ENCODE results near the gene SIX1. TPM values are rescaled to one million over a fixed set of nuclear protein-coding genes. Genes with fewer than 3 reads are reported as not detected.

SIX1 gene
- total and polyA plus RNA-seq, 2 of the 13 experiments (the other 11 are each of a cell fraction or from before 2014, with no cell fraction given) = 1.7 to 6.5 TPM

DNA sequence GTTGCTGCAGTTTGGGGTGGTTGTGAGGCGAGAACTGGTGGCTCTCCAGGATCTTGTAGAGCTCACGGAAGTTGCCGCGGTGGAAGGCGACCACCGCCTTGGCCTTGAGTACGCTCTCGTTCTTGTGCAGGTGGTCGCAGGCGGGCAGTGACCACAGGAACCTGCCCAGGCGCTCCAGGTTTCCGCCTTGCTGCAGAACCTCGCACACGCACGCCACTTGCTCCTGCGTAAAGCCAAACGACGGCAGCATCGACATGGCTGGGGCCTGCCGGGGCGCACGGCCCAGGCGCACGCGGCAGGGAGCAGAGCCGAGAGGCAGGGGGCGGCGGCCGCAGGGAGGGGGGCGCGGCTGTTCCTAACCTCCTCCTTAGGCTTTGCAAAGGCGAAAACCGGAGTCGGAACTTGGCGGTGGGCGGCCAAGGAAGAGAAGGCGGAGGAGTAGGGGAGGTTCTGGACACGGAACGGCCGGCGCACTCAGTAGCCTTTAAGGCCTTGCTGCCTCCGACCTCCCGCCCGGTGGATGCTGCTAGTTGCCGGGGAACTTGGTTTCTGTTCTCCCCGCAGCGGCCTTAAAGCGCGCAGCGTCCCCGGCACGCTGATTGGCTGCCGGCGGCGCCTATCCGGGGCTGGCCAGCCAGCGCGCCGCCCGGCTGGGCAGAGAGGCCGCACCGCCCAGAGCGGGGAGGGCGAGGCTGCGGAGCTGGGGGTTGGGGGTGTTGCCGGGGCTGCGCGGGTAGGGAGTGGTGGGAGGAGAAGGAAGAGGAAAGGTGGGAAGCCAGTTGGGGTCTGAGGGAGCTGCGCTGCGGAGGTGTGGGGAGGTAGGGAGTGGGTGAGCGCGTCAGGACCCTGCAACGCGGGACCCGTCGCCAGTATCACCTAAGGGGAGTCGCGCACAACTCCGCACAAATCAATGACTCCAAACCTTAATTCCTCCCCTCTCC lies at the start of gene SIX1 (continued):
- TF ChIP-seq ONECUT2 (CRISPR knock-in tag; IDR thresholded peaks at IDR 0.05) = 0 out of 2 replicates have a peak, but pooled peaks have one; percentile 10
- TF ChIP-seq, protein P1, sequence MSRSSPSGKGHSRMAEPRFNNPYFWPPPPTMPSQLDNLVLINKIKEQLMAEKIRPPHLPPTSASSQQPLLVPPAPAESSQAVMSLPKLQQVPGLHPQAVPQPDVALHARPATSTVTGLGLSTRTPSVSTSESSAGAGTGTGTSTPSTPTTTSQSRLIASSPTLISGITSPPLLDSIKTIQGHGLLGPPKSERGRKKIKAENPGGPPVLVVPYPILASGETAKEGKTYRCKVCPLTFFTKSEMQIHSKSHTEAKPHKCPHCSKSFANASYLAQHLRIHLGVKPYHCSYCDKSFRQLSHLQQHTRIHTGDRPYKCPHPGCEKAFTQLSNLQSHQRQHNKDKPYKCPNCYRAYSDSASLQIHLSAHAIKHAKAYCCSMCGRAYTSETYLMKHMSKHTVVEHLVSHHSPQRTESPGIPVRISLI (CRISPR knock-in tag; IDR thresholded peaks at IDR 0.05; ENCODE audit: borderline replicate concordance) = peak; percentile 23; the same call in 1 of the 2 replicates
- TF ChIP-seq ZNF713 (CRISPR knock-in tag; IDR thresholded peaks at IDR 0.05) = no peak
- no peak for TF ChIP-seq NR2F2 (IDR thresholded peaks at IDR 0.05; ENCODE audit: borderline replicate concordance, low read depth)
- peak; percentile 85 for TF ChIP-seq HDAC1 (CRISPR knock-in tag; IDR thresholded peaks at IDR 0.05)
- TF ChIP-seq MAZ (IDR thresholded peaks at IDR 0.05; ENCODE audit: borderline replicate concordance, low read depth, low read length) = no peak; the same call in 1 of the 2 replicates
- TF ChIP-seq MAZ (CRISPR knock-in tag; IDR thresholded peaks at IDR 0.05; ENCODE audit: low read depth) = peak; percentile 73
- TF ChIP-seq BORCS8-MEF2B (CRISPR knock-in tag; IDR thresholded peaks at IDR 0.05) = peak; percentile 94
- peak; percentile 62 for TF ChIP-seq SALL2 (CRISPR knock-in tag; IDR thresholded peaks at IDR 0.05)
- TF ChIP-seq, protein P2, sequence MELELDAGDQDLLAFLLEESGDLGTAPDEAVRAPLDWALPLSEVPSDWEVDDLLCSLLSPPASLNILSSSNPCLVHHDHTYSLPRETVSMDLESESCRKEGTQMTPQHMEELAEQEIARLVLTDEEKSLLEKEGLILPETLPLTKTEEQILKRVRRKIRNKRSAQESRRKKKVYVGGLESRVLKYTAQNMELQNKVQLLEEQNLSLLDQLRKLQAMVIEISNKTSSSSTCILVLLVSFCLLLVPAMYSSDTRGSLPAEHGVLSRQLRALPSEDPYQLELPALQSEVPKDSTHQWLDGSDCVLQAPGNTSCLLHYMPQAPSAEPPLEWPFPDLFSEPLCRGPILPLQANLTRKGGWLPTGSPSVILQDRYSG (CRISPR knock-in tag; IDR thresholded peaks at IDR 0.05) = no peak
- TF ChIP-seq SIN3A (IDR thresholded peaks at IDR 0.05; ENCODE audit: borderline replicate concordance, low read depth, low read length) = peak; percentile 43; the same call in 1 of the 2 replicates
- TF ChIP-seq KDM3A (CRISPR knock-in tag; IDR thresholded peaks at IDR 0.05; ENCODE audit: low read depth) = 0 out of 2 replicates have a peak, but pooled peaks have one; percentile 31
- peak; percentile 61 for TF ChIP-seq ZSCAN21 (CRISPR knock-in tag; IDR thresholded peaks at IDR 0.05; ENCODE audit: borderline replicate concordance)
- TF ChIP-seq, protein P3, sequence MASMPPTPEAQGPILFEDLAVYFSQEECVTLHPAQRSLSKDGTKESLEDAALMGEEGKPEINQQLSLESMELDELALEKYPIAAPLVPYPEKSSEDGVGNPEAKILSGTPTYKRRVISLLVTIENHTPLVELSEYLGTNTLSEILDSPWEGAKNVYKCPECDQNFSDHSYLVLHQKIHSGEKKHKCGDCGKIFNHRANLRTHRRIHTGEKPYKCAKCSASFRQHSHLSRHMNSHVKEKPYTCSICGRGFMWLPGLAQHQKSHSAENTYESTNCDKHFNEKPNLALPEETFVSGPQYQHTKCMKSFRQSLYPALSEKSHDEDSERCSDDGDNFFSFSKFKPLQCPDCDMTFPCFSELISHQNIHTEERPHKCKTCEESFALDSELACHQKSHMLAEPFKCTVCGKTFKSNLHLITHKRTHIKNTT (CRISPR knock-in tag; IDR thresholded peaks at IDR 0.05) = no peak
- TF ChIP-seq ZNF773 (CRISPR knock-in tag; IDR thresholded peaks at IDR 0.05; ENCODE audit: borderline replicate concordance) = 0 out of 2 replicates have a peak, but pooled peaks have one; percentile 29
- TF ChIP-seq JUND (CRISPR knock-in tag; IDR thresholded peaks at IDR 0.05) = no peak
- no peak for TF ChIP-seq ZNF101 (CRISPR knock-in tag; IDR thresholded peaks at IDR 0.05; ENCODE audit: borderline replicate concordance, low read depth)
- TF ChIP-seq ZMAT3 (CRISPR knock-in tag; conservative IDR thresholded peaks at IDR 0.05) = peak; percentile 82
- TF ChIP-seq ZFP82 (CRISPR knock-in tag; IDR thresholded peaks at IDR 0.05; ENCODE audit: borderline replicate concordance) = peak; percentile 4; the same call in 1 of the 2 replicates
- TF ChIP-seq, protein P4, sequence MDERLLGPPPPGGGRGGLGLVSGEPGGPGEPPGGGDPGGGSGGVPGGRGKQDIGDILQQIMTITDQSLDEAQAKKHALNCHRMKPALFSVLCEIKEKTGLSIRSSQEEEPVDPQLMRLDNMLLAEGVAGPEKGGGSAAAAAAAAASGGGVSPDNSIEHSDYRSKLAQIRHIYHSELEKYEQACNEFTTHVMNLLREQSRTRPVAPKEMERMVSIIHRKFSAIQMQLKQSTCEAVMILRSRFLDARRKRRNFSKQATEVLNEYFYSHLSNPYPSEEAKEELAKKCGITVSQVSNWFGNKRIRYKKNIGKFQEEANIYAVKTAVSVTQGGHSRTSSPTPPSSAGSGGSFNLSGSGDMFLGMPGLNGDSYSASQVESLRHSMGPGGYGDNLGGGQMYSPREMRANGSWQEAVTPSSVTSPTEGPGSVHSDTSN (CRISPR knock-in tag; IDR thresholded peaks at IDR 0.05) = peak; percentile 59; the same call in 1 of the 2 replicates
- no peak for TF ChIP-seq ZNF10 (CRISPR knock-in tag; IDR thresholded peaks at IDR 0.05; ENCODE audit: borderline replicate concordance, low read depth)
- peak; percentile 70 for TF ChIP-seq U2AF1 (optimal IDR thresholded peaks at IDR 0.05; ENCODE audit: low read depth, low read length)
- TF ChIP-seq MEIS2 (CRISPR knock-in tag; IDR thresholded peaks at IDR 0.05) = peak; percentile 48; the same call in 1 of the 2 replicates
- TF ChIP-seq KLF15 (CRISPR knock-in tag; IDR thresholded peaks at IDR 0.05; ENCODE audit: borderline replicate concordance) = peak; percentile 69; the same call in 1 of the 2 replicates
